ENCODE measurements around the gene JARID2. TPM values are rescaled to one million over a fixed set of nuclear protein-coding genes. Genes with fewer than 3 reads are reported as not detected.

Gene JARID2
- total and polyA plus RNA-seq, 2 of the 13 experiments (the other 11 are each of a cell fraction or from before 2014, with no cell fraction given) = 7.5 to 10.3 TPM

GRCh38 chr6:15324427-15324985 lies 78.6 kb downstream of the JARID2 start:
- H3K9me3 ChIP-seq (ENCODE audit: low read length) = no peaks in the 10 kb centered on the region
- H3K4me2 ChIP-seq (ENCODE audit: low read depth, low read length) = peak overlapping the region; percentile 35; the same call in 1 of the 2 replicates
- H2AFZ ChIP-seq (ENCODE audit: low read length) = no peak overlapping the region
- peak overlapping the region; percentile 37 for H3K27ac ChIP-seq (ENCODE audit: extremely low read length, insufficient read depth, low read length)
- ATAC-seq = peak; percentile 83
- peaks cover 54% of the 10 kb centered on the region for H3K79me2 ChIP-seq (ENCODE audit: insufficient read depth, low read length)
- WGBS (ENCODE audit: low lambda C conversion rate) = 55% methylated on average over 8 of the region's 8 CpGs
- H3K36me3 ChIP-seq (replicated peaks in 1 of 2; ENCODE audit: control insufficient read depth in 1 of 2, insufficient read depth in 2 of 2, low read length in 2 of 2) = no peaks in the 10 kb centered on the region
- no peak for FAIRE-seq
- ChIA-PET POLR2A (no interaction called here), CTCF (ENCODE audit: low intra/inter-chr PET ratio, low total read pairs) (no interaction called here)
- DNase-seq (ENCODE audit: low spot score) = peak; percentile 64
- intact Hi-C loops (cut with micrococcal nuclease; ENCODE audit: unreplicated experiment) = loop anchor here (5.0 kb wide), 1 partner anchor 42 kb away; no protein-coding TSS in a partner anchor
- H3K4me3 ChIP-seq (replicated peaks in 1 of 3; ENCODE audit: insufficient read depth in 1 of 3, low read depth in 2 of 3, low read length in 3 of 3) = no peak overlapping the region
- peaks cover 48% of the 10 kb centered on the region for H3K4me1 ChIP-seq (ENCODE audit: insufficient read depth, low read length)
- in situ Hi-C loops (cut with HindIII; ENCODE audit: extremely low pct_ligation_motif_present, low pct_unique_long_range_greater_than_20kb) = no loop called here
- no peaks in the 10 kb centered on the region for H3K27me3 ChIP-seq (ENCODE audit: control insufficient read depth in 1 of 2, insufficient read depth in 2 of 2, low read length in 2 of 2)
- H4K20me1 ChIP-seq (ENCODE audit: insufficient read depth, low read length) = peaks cover 6% of the 10 kb centered on the region; the same call in 1 of the 2 replicates
- no peak overlapping the region for H3K9ac ChIP-seq (ENCODE audit: insufficient read depth, low read depth, low read length)
- no TSS peak for BruUV-seq (replicated peaks)
- TF ChIP-seq ZNF460 (CRISPR knock-in tag; IDR thresholded peaks at IDR 0.05; ENCODE audit: borderline replicate concordance) (peak; percentile 92), KLF16 (CRISPR knock-in tag; IDR thresholded peaks at IDR 0.05) (0 out of 4 replicates have a peak, but pooled peaks of 1 of the 2 experiments have one; percentile 33), MAX (IDR thresholded peaks at IDR 0.05) (peak; percentile 60), HOMEZ (CRISPR knock-in tag; IDR thresholded peaks at IDR 0.05; ENCODE audit: low read depth) (no peak; the same call in 1 of the 2 replicates), PREB (CRISPR knock-in tag; IDR thresholded peaks at IDR 0.05) (no peak), NAIF1 (CRISPR knock-in tag; IDR thresholded peaks at IDR 0.05; ENCODE audit: borderline replicate concordance) (0 out of 2 replicates have a peak, but pooled peaks have one; percentile 13), PAXIP1 (CRISPR knock-in tag; conservative IDR thresholded peaks at IDR 0.05) (peak; percentile 61; the same call in 1 of the 2 replicates), ARID3A (IDR thresholded peaks at IDR 0.05; ENCODE audit: low read depth, low read length) (peak; percentile 81), HNF4A (CRISPR knock-in tag; IDR thresholded peaks at IDR 0.05) (peak; percentile 65), ZGPAT (CRISPR knock-in tag; IDR thresholded peaks at IDR 0.05) (peak; percentile 34; the same call in 1 of the 2 replicates)

Data from HepG2 (cell line).